Measurements from ENCODE around the gene CEP164. TPM values are rescaled to one million over a fixed set of nuclear protein-coding genes. Genes with fewer than 3 reads are reported as not detected.

Gene CEP164
- total RNA-seq, 1 donor from 2014 or later = 36.1 TPM

DNA sequence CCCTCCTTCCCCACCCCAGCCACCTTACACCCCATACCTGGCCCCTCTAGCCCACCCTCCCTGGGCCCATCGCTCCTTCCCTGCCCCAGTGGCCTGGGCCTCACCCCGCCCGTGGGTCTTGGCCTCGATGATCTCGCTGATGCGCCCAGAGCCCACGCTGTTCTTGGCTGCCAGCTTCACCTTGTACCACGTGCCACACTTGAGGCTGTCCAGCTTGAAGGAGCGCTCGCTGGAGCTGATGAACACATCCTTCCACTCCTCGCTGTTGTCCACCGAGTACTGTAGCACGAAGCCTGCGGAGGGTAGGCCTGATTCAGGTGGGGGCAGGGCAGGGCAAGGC lies 110.1 kb downstream of the CEP164 start:
- FAIRE-seq = no peak
- H3K9me3 Mint-ChIP-seq (ENCODE audit: unreplicated experiment) = peaks cover 2% of the 10 kb centered on the region

DNA sequence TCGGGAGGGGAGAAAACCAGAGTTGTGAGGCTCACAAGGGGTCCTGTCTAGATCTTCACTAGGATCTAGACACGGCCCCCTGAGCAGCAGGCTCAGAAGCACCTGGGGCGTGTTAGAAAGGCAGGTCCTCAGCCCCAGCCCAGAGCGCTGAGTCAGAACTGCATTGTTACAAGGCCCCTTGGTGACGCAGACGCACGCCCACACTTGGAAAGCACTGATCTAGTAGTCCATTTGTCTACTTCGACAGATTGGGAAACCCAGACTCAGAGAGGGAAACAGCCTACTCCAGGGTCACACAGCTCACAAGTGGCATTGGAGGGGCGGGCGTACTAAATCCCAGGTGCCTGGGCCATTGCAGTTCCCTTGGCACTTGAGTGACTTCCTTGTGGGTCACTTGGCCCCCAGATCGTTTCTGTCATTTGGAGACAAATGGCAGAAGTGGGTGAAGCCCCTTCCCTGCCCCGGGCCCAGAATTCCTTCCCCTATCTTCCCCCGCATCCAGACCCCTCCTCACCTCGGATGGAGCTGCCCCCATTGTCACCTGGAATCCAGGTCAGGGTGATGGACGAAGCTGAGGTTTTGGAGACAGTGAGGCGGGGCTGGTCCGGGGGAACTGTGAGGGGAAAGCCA lies 110.8 kb downstream of the CEP164 start:
- no peaks in the 10 kb centered on the region for H3K79me2 ChIP-seq (ENCODE audit: insufficient read depth, low read length)
- Mint-ChIP-seq H3K27ac (ENCODE audit: unreplicated experiment) (no peak overlapping the region), H3K27me3 (ENCODE audit: low read depth, unreplicated experiment) (peaks cover 32% of the 10 kb centered on the region), H3K4me1 (ENCODE audit: low read depth, unreplicated experiment) (no peaks in the 10 kb centered on the region), H3K36me3 (ENCODE audit: low read depth, unreplicated experiment) (no peaks in the 10 kb centered on the region), H3K4me3 (ENCODE audit: unreplicated experiment) (no peak overlapping the region), H3K9me3 (ENCODE audit: unreplicated experiment) (peaks cover 2% of the 10 kb centered on the region)
- no peaks in the 10 kb centered on the region for H3K9me3 ChIP-seq (ENCODE audit: insufficient read depth, low read depth, low read length)
- H3K9ac ChIP-seq (ENCODE audit: low read length) = no peak overlapping the region
- H3K4me2 ChIP-seq (ENCODE audit: low read length) = no peak overlapping the region
- FAIRE-seq (no peak), DNase-seq (ENCODE audit: low read depth) (peak; percentile 54)
- no peak overlapping the region for H3K27ac ChIP-seq (ENCODE audit: low read depth, low read length)
- no peaks in the 10 kb centered on the region for H4K20me1 ChIP-seq (ENCODE audit: insufficient read depth, low read length)
- no peaks in the 10 kb centered on the region for H3K36me3 ChIP-seq (ENCODE audit: insufficient read depth, low read length)
- peaks cover 15% of the 10 kb centered on the region for H3K27me3 ChIP-seq (ENCODE audit: insufficient read depth, low read length)
- no peak for TF ChIP-seq EZH2 (IDR thresholded peaks at IDR 0.05; ENCODE audit: insufficient read depth, low read length)
- TF ChIP-seq, protein P1, sequence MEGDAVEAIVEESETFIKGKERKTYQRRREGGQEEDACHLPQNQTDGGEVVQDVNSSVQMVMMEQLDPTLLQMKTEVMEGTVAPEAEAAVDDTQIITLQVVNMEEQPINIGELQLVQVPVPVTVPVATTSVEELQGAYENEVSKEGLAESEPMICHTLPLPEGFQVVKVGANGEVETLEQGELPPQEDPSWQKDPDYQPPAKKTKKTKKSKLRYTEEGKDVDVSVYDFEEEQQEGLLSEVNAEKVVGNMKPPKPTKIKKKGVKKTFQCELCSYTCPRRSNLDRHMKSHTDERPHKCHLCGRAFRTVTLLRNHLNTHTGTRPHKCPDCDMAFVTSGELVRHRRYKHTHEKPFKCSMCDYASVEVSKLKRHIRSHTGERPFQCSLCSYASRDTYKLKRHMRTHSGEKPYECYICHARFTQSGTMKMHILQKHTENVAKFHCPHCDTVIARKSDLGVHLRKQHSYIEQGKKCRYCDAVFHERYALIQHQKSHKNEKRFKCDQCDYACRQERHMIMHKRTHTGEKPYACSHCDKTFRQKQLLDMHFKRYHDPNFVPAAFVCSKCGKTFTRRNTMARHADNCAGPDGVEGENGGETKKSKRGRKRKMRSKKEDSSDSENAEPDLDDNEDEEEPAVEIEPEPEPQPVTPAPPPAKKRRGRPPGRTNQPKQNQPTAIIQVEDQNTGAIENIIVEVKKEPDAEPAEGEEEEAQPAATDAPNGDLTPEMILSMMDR (IDR thresholded peaks at IDR 0.05; ENCODE audit: insufficient read depth, low read depth, low read length) = no peak
- H3K4me3 ChIP-seq (ENCODE audit: insufficient read depth, low read depth, low read length) = no peak overlapping the region
- H2AFZ ChIP-seq (ENCODE audit: low read depth, low read length) = no peak overlapping the region
- H3K4me1 ChIP-seq (ENCODE audit: insufficient read depth, low read length) = no peaks in the 10 kb centered on the region

More for the DNA sequence above, 110.1 kb downstream of the CEP164 start:
- no peak overlapping the region for H3K4me3 Mint-ChIP-seq (ENCODE audit: unreplicated experiment)
- Histone ChIP-seq H3K9me3 (ENCODE audit: insufficient read depth, low read depth, low read length) (no peaks in the 10 kb centered on the region), H3K4me1 (ENCODE audit: insufficient read depth, low read length) (no peaks in the 10 kb centered on the region), H3K27me3 (ENCODE audit: insufficient read depth, low read length) (peaks cover 11% of the 10 kb centered on the region), H3K79me2 (ENCODE audit: insufficient read depth, low read length) (no peaks in the 10 kb centered on the region), H3K9ac (ENCODE audit: low read length) (no peak overlapping the region), H3K4me2 (ENCODE audit: low read length) (no peak overlapping the region), H3K36me3 (ENCODE audit: insufficient read depth, low read length) (no peaks in the 10 kb centered on the region), H3K27ac (ENCODE audit: low read depth, low read length) (no peak overlapping the region), H2AFZ (ENCODE audit: low read depth, low read length) (no peak overlapping the region), H3K4me3 (ENCODE audit: insufficient read depth, low read depth, low read length) (no peak overlapping the region), H4K20me1 (ENCODE audit: insufficient read depth, low read length) (no peaks in the 10 kb centered on the region)
- no peak overlapping the region for H3K27ac Mint-ChIP-seq (ENCODE audit: unreplicated experiment)
- no peak for DNase-seq (ENCODE audit: low read depth)
- H3K27me3 Mint-ChIP-seq (ENCODE audit: low read depth, unreplicated experiment) = peaks cover 36% of the 10 kb centered on the region
- no peaks in the 10 kb centered on the region for H3K4me1 Mint-ChIP-seq (ENCODE audit: low read depth, unreplicated experiment)
- no peaks in the 10 kb centered on the region for H3K36me3 Mint-ChIP-seq (ENCODE audit: low read depth, unreplicated experiment)
- TF ChIP-seq, protein P1 (IDR thresholded peaks at IDR 0.05; ENCODE audit: insufficient read depth, low read depth, low read length) = no peak
- no peak for TF ChIP-seq EZH2 (IDR thresholded peaks at IDR 0.05; ENCODE audit: insufficient read depth, low read length)

DNA sequence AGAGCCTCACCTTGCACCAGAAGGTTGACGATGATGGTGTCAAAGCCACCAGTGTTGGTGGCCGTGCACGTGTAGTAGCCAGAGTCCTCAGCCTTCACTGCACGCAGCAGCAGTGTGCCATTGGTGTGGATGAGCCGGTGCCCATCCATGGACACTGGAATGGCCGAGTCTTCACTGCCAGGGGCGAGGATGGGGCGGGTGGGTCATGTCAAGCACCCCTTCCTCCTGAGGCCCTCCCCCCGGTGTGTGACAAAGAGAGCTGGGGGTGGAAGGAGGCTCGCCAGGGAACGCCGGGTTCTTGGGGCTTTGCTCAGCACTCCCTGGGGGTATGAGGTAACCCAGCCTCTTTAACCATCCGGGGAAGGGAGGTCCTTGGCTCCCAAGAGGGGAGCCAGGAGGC lies 111.6 kb downstream of the CEP164 start:
- no peaks in the 10 kb centered on the region for H3K4me1 Mint-ChIP-seq (ENCODE audit: low read depth, unreplicated experiment)
- TF ChIP-seq EZH2 (IDR thresholded peaks at IDR 0.05; ENCODE audit: insufficient read depth, low read length) = no peak
- TF ChIP-seq, protein P1 (IDR thresholded peaks at IDR 0.05; ENCODE audit: insufficient read depth, low read depth, low read length) = no peak
- Histone ChIP-seq H3K79me2 (ENCODE audit: insufficient read depth, low read length) (no peaks in the 10 kb centered on the region), H3K27me3 (ENCODE audit: insufficient read depth, low read length) (peaks cover 18% of the 10 kb centered on the region), H3K9me3 (ENCODE audit: insufficient read depth, low read depth, low read length) (no peaks in the 10 kb centered on the region), H4K20me1 (ENCODE audit: insufficient read depth, low read length) (no peaks in the 10 kb centered on the region), H3K36me3 (ENCODE audit: insufficient read depth, low read length) (no peaks in the 10 kb centered on the region), H2AFZ (ENCODE audit: low read depth, low read length) (no peak overlapping the region), H3K4me3 (ENCODE audit: insufficient read depth, low read depth, low read length) (no peak overlapping the region), H3K27ac (ENCODE audit: low read depth, low read length) (no peak overlapping the region), H3K9ac (ENCODE audit: low read length) (no peak overlapping the region), H3K4me1 (ENCODE audit: insufficient read depth, low read length) (no peaks in the 10 kb centered on the region), H3K4me2 (ENCODE audit: low read length) (no peak overlapping the region)
- H3K4me3 Mint-ChIP-seq (ENCODE audit: unreplicated experiment) = no peak overlapping the region
- H3K9me3 Mint-ChIP-seq (ENCODE audit: unreplicated experiment) = peaks cover 2% of the 10 kb centered on the region
- no peak overlapping the region for H3K27ac Mint-ChIP-seq (ENCODE audit: unreplicated experiment)
- DNase-seq (ENCODE audit: low read depth) (no peak), FAIRE-seq (no peak)
- no peaks in the 10 kb centered on the region for H3K36me3 Mint-ChIP-seq (ENCODE audit: low read depth, unreplicated experiment)
- peaks cover 36% of the 10 kb centered on the region for H3K27me3 Mint-ChIP-seq (ENCODE audit: low read depth, unreplicated experiment)

All from astrocyte (in vitro differentiated cells and primary cell).